Measurements from ENCODE around the gene CACNA2D4.

DNA sequence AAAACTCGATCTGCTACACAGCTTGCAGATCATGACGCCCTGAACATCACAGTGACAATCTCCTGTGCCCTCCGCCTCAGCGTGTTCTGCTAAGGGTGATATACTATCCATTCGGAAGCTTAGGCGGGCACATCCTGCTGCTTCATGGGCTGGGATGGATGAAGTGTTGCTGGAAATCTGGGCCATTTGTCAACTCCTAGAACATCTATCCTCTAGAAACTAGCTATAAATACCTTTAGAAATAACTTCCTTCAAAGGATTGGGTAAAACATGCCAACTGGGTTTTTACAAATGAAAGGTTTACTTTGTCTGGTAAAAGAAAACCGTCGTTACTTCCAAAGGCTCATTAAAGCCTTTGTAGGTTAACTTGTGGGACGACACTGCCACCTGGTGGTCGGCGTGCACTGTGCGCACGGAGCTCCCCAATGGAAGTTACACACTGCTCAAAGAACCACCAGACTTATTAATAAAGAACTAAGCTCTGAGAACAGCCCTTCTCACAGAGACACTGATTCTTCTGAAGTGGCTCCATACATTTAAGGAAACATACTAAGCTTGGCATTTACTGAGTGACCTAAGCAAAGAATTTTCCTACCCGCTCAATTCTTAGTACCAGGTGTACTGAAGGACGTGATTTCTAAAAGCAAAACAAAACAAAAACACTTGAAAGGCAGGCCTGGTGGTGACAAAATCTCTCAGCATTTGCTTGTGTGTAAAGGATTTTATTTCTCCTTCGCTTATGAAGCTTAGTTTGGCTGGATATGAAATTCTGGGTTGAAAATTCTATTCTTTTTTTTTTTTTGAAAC lies 21.6 kb upstream of the CACNA2D4 start:
- TF ChIP-seq, protein P1, sequence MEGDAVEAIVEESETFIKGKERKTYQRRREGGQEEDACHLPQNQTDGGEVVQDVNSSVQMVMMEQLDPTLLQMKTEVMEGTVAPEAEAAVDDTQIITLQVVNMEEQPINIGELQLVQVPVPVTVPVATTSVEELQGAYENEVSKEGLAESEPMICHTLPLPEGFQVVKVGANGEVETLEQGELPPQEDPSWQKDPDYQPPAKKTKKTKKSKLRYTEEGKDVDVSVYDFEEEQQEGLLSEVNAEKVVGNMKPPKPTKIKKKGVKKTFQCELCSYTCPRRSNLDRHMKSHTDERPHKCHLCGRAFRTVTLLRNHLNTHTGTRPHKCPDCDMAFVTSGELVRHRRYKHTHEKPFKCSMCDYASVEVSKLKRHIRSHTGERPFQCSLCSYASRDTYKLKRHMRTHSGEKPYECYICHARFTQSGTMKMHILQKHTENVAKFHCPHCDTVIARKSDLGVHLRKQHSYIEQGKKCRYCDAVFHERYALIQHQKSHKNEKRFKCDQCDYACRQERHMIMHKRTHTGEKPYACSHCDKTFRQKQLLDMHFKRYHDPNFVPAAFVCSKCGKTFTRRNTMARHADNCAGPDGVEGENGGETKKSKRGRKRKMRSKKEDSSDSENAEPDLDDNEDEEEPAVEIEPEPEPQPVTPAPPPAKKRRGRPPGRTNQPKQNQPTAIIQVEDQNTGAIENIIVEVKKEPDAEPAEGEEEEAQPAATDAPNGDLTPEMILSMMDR (IDR thresholded peaks at IDR 0.05): peak; percentile 84 to 98 (median 96)
- no peak for TF ChIP-seq POLR2A (IDR thresholded peaks at IDR 0.05)
